DMS153 (cell line): ENCODE results near the gene CFAP74.
A peak's percentile ranks its signal among the peaks of the same experiment; 100 is the strongest.

Source experiments
- DNase-seq: peaks from one replicate; lab custom pipeline; 2025; lab: John Stamatoyannopoulos, UW

The CFAP74 gene

DNA sequence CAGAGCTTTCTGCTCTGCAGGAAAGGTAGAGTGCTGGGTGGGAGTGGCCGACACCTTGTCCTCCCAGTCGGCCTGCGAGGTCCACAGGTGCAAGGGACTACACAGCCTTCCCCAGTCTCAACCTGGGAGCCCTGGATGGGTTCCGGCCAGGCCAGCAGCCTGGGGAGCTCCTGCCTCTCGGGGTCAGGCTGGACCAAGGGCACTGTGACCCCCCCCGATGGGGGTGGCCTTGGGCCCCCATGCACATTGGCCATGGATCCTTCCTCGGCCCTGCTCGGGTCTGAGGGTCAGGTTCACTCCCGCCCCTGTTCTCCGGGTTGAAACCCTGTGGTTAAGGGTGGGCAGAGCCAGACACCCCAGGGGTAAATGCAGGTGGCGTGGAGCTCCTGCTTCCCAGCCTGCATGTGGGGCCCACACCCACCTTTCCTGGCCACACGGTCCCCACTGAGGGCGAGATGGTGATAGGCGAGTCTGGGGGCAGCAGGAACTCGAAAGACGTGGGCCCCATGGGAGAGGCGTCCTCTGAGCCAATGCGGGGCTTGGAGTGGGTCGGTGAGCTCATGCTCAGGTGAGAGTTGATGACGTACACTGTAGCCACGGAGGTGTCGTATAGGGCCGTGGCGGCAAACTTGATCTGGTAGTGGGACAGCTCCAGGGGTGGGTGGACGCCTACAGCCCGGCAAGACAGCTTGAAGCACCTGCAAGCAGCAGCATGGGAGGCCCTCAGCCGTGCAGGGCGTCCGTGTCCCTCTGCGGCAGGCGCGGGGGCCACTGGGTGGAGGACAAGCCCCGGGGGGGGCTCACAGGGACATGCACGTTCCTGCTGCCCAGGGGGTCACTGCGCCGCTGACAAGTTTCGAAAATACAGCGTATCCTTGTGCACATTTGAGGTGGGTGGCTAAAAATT lies 73.7 kb downstream of the CFAP74 start:
- no peak for DNase-seq

DNA sequence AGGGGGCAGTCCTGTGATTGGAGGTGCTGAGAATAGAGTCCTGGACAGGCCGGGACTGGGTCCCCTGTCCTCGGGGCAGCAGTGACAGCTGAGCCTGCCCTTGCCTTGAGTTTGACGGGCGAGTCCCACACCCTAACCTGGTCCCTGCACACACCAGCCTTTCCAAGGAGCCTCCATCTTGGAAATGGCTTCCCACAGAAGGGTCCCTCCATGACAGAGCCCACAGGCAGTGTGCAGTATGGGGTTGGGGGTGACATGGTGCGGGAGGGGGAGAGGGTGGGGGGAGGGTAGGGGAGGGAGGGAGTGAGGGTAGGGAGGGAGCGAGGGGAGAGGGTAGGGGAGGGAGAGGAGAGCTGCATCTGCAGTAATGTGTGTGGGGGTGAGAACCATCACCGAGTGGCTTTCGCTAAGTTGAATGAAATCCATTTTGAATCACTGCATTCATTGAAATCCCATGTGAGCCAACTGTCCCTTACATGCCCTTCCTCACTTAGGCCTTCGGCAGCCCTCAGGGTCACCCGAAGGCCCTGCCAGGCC lies 74.4 kb downstream of the CFAP74 start:
- DNase-seq = no peak

DNA sequence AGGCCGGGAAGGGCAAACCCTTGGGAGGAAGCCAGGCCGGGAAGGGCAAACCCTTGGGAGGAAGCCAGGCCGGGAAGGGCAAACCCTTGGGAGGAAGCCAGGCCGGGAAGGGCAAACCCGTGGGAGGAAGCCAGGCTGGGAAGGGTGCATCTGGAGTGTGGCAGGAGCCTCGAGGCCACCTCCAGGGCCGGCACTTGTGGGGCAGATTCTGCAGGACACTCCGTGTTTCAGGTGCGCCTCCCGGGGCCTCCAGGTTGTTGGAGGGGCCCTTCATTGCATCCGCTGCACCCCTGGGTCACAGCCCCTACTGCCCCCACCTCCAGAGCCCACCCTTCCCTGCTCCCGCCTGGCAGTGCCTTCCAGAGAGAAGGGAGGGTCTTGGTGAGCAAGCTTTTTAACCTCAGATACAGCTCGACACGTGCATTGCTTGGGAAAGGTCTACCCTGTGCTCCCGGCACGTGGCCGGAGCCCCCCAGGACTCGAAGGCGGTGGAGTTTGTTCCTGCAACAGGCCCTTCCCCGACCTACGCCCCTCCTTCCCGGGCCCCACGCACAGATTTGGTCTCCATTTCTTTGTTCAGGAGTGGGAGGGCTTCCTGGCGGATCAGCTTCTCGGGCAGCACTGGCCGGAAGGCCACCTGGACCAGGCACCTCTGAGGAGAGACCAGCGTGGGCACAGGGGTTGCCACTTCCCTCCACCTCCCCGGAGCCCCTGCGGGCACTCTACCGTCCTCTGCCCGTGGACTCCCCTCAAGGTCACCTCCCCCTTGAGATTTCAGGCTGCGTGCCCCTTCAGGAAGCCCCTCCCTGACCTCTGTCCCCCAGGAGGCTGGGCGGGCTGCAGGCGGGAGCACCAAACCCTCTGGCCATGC lies 75.1 kb downstream of the CFAP74 start:
- no peak for DNase-seq

DNA sequence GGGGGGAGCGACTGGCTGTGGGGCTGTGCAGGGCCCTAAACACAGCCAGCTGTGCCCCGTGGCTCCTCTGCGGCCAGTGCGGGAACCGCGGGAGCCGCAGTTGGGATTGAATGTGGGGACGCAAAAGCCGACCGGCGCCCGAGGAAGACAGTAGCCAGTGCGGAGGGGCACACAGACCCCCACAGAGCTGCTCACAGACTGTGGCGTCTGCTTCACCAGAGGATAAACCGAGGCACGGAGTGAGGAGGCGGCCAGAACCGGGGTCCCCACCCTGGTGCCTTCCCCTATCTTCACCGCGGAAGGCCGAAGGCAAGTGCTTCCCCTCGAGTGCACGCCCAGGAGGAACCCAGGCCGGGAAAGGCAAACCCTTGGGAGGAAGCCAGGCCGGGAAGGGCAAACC lies 75.8 kb downstream of the CFAP74 start:
- DNase-seq = no peak

DNA sequence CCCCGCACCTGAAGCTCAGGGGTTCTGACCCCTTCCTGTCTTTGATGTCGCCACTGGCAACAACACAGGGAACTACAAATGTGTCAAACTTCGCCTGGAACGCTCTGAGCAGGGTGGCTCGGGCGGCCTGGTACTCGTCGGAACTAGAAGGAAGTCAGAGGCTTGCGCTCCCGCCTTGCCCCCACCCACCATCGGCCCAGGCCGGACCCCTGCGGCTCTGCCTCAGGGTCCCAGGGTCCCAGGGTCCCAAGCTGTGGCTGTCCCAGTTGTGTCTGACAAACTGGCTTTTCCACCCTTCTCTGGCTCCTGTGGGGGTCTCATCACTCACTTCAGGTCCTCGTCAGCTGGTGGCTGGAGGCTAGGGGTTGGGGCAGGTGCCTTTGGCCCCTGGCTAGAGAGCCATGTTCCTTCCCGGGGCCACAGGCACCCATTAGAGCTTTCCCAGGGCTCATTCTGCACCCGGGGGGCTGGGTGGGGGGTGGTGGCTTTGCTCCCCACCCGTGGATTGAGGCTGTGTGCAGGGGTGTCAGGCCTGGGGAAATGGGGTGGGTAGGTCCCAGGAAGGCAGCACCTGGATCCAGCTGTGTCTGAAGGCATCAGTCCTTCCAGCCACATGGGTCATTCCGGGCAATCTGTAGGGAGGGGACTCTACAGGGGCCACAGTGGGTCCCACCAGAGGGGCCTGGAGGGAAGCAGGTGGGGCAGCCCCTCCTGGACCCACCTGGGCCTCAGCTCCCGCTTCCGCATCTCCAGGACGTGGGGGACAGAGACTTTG lies 76.5 kb downstream of the CFAP74 start:
- no peak for DNase-seq

DNA sequence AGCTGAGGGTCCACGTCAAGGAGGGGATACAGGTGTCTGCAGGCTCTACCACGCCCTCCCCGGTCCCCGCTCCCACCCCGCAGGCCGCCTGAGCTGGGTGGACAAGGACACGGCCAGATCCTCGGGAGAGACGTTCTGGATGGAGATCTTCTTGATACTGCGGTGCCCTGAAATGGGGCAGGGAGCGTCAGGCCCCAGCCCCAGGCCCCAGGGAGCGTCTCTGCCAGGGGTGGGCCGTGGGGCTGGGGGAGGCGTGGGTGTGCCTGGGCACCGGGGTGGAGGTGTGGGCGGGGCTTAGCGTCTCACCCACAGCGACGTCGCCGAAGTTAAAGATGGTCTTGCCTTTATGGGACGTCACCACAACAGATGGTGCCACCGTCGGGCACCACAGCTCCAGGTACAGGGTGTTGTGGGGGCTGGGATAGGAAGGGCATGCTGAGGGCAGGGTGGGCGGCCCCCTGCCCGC lies 77.2 kb downstream of the CFAP74 start:
- no peak for DNase-seq

DNA sequence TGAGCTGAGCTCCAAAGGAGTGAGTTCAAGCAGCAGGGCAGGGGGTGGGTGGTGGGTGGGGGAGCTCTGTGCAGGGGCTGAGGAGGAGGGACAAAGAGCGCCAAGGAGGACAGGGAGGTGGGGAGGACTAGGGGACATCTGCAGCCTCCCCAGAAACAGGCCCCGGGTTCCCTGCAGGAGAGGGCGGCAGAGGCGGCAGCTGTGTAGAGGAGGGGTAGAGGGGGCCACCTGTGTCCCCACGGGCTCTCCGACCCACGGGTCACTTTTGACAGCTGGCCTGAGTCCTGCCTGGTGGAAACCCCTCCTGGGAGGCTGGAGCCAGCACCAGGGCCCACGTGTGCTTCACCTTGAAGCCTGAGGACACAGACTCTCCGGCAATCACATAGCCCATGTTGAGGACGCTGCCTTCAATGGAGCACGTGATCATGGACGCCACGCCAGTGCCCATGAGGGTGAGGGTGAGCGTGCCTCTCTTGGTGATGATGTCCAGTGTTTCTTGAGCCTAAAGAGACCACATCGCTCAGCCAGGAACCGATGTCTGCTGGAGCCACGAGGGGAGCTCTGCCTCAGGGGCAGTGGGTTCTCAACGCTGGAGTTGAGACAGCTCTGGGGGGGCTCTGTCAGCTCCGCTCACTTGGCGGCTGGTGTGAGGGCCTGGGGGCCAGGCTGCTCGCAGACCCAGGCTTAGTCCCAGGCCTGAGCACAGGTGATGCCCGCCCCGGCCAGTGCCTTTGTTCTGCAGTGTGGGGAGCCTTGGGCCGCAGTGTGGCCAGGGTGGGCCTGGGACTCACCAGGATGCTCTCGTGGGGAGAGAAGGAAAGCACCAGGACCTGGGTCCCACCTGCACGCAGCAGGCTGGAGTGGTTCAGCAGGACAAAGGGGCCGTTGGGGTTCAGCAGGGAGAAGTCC lies 77.9 kb downstream of the CFAP74 start:
- DNase-seq = no peak

DNA sequence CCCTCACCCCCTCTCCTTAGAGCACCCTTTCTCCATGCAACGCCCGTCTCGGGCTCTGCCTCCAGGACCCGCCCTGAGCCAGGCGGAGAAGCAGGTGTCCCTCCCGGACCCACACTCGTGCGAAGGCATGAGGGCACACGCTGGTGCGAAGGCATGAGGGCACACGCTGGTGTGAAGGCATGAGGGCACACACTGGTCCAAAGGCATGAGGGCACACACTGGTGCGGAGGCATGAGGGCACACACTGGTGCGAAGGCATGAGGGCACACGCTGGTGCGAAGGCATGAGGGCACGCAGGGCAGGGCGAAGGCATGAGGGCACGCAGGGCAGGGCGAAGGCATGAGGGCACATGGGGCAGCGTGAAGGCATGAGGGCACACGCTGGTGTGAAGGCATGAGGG lies 78.7 kb downstream of the CFAP74 start:
- no peak for DNase-seq

DNA sequence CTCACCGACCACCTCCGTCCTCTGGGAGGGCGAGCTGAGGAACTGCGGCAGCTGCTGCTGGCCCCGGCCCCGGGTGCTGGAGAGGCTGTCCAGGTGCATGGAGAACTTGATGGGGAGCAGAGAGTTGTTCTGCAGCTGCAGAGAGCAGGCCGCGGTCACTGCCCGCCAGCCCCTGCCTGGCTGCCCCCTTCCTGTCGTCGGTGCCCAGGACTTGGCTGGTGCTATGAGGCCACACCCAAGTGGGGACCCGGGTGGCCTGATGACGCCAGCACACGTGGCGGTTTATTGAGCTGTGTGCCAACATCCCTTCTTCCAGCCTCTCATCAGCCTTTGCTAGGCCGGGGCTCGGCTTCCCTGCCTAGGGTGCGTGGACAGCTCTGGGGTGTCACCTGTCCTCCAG lies 79.2 kb downstream of the CFAP74 start:
- no peak for DNase-seq

DNA sequence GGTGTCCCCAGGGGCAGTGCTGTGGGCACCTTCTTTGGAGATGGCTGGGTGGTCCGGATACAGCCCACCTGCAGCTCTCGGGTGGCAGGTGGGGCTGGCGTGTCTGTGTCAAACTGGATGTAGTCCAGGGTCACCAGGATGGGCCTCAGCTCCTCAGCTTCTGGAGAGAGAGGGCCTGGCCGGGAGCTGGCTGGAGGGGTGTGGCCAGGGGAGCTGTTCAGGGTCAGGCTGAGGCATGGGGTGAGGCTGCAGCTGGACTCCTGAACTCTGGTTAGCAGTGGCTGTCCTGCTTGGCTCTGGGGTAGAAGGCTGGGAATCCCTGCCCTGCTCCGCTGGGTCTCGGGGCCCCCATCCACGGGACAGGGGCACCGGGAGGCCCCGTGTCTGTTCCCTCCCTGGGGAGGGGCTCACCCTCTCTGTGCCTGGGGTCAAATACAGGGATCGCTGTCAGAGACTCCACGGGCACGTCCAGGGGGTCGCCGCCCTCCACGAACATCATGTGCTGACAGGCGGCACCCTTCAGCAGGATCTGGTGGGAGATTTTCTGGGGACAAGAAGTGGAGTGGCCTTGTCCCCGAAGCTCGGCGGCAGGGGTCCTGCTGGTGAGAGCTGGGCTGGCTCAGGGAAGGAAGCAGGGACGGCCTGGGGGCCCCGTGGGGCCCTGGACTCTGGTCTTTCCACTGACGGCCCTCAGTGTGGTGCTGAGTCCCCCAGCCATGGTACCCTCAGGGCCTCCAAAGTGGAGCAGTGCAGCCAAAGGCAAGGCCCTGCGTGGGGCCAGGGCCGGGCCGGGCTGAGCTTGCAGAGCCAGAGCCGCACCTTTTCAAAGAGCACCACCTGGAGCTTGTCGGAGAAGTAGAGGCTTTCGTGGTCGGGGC lies 80.4 kb downstream of the CFAP74 start:
- no peak for DNase-seq

DNA sequence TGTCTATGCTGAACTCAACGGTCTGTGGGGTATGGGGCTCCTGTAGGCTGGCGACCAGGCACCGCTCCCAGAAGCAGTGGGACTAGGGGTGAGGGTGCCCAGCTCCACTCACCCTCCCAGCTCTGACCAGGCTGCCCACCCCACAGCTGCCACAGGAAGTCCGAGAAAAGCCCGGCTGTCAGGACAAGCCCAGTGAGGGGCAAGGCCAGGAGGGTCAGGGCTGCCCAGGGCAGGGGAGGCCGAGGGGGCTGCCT lies 81.0 kb downstream of the CFAP74 start:
- no peak for DNase-seq

DNA sequence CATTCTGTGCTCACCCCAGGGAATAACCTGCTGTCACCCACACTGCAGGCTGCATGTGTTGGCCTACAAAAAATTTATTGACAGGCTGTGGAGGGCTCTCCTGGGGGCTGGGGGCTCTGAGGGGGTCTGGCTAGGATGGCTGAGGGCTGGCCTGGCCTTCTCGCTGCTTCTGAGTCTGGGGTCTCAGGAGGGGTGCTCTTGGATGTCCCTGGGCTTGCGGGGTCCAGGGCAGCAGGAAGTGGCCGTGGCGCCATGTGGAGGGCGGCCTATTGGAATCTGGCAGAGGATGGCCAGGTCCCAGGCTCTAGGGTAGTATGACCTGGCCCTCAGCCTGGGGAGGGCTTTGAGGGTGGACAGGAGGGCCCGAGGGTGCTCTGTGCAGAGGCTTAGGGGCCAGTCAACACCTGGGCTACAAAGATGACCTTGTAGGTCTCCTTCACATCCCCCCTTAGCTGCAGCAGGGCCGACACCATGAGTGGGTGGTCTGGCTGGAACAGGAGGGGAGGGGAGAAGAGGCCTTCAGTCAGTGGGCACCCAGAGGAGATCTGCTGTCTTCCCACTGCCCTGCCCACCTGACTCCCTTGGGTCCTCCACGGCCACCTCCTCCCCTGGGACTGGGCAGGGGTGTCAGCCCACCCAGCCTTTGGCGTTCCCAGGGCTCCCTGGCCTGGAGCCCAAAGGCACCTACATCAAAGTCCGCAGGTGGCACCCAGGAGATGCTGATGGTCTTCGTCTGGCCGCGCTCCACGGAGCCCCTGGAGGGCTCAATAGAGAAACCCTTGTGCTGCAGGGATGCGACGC lies 81.5 kb downstream of the CFAP74 start:
- DNase-seq = no peak

DNA sequence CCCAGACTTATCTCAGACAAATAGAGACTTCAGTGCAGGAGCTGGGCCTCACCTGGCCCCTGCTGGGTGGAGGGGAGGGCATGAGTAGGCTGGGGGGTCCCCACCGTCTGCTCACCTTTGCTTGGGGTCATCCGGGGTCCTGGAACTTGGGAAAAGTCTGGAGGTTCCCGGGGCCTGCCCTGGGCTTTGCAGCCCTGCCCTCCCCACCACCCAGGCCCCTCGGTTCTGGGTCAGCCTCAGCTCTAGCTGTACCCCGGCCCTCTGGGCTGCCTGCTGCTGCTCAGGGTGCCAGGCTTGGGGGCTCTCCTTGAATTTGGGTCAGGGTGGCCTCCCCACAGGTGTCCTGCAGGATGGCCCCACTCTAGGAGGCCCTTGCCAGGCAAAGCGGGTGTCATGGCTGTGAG lies 82.1 kb downstream of the CFAP74 start:
- DNase-seq = no peak

DNA sequence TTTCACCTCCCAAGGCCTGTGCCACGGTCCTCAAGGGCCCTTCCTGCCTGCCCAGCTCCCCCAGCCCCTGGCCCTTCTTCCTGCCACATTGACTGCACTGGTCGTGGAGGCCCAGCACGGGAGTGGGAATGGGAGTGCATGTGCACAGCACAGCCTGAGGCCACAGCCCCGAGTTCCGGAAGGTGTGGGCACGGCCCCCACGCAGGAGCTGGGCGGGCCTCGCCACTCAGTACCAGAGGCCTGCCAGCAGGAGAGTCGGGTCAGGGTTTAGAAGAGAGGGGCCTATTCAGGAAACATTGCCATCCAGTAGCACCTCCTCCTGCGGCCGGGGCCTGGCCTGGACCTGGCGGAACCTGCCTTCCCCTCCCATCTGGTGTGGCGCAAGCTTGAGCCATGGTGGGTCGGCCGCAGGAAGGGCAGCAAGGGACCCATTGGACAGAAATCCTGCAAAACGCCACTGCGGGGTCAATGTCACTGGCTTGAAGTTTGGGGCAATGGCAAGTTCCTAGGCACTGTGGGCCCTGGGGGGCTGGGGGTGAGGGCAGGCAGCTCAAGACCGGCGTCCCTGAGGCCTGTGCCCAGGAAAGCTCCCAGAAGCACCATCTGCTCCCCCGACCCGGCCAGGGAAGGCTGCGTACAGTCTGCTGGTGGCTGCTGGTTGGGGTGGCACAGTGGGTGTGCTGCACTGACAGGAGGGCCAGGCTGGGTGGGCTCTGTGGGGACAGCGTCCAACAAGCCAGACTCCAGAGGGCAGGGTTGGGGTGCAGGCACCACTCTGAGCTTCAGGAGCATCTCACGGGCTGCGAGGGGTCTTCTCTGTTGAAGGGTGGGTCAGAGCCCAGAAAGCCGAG lies 82.8 kb downstream of the CFAP74 start:
- DNase-seq = no peak

DNA sequence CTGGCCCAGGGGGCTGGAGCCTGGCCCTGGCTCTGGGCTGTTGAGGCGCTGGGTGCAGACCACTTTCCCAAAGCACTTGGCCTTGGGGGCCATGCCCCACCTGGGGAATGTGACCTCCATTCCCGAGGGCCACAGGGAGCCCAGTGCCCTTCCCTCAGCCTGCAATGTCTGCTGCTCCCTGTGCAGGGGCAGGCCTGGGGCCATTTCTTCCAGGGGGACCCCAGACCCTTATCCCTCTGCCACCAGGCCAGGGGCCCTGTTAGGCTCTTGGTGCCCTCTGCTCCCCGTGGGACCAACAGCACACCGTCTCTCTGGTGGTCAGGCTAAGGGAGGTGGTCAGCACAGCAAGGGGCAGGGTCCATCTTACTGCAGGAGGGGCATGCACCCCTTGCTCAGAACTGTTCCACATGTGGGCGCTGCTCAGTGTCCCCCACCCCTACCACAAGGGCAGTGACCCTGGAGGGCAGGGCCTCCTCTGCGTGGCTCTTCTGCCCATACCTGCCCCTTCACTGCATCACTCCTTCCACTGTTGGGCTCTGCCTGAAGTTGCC lies 83.5 kb downstream of the CFAP74 start:
- DNase-seq = no peak

DNA sequence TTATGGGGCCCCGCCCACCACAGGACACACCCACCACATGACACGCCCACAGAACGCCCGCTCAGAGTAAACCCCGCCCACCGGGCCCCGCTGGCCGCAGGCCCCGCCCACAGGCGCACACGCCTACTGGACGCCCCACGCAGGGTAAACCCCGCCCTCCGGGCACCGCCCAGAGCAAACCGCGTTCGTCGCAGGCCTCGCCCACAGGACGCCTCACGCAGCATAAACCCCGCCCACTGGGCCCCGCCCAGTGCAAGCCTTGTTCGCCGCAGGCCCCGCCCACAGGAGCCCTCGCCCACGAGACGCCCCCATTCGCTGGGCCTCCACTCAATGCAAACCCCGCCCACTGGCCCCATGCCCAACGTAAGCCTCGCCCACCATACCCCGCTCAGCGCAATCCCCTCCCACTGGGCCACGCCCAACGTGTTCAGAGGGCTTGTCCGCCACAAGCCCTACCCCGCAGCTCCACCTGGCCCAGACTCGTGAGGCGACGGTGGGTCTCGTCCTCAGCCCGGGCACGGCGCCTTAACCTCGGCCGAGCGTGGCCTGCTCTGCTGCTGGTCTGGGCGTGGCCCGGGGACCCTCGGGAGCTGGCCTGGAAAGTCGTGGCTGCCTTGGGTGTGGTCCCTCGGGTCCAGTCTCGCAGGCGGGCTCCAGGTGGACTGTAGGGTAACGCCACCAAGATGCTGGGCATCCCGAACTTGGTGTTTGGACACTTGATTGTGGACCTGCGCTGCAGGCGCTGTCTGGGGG lies 84.1 kb downstream of the CFAP74 start:
- DNase-seq = peak; percentile 100

DNA sequence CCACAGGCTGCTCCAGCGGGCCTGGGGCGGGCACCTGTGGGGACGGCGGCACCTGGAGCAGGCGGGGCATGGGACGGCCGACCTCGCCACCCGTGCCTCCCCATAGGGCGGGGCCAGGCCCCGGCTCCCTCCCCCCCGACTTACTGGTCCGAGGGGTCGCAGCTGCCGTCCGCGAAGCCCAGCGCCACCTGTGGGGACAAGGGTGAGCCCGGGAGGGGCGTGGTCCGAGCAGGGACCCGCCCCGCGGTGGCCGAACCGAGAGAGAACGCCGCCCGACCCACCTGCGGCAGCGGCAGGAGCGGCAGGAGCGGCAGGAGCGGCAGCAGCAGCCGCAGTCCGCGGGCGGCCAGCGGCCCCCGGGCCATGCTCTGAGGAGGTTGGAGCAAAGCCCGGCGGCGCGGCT lies 84.7 kb downstream of the CFAP74 start, which contains the start of gene TMEM52:
Gene TMEM52, minus strand, starts transcription at position 379 of the 403 bp plus-strand sequence. Its CDS starts 14 bp downstream, at position 365.
- no peak for DNase-seq
